OCI-LY1 (cell line): Measurements from ENCODE around the gene FOXK1.
A peak's percentile ranks its signal among the peaks of the same experiment; 100 is the strongest.
"Not testable (repeated sequence)": the region's sequence is repeated elsewhere in the genome, so short reads cannot be mapped to it uniquely, and the experiment has no call there.

Experiments used
- H2AFZ ChIP-seq: fragments of 200-600 bp; sonication (generic), shearing (Covaris generic); 2 replicates; pipeline ENCODE4 v1.6.0; 2014; ENCODE audit warnings: antibody characterized with exemption, mild to moderate bottlenecking, low read length
- H3F3A ChIP-seq: fragments of 200-600 bp; sonication (generic), shearing (Covaris generic); 2 replicates; pipeline ENCODE4 v1.6.0; 2014; ENCODE audit warnings: mild to moderate bottlenecking, antibody characterized with exemption, low read length, moderate library complexity; ENCODE audit not compliant: insufficient read depth
- H3K27ac ChIP-seq: fragments of 200-600 bp; sonication (generic); 2 replicates; pipeline ENCODE4 v1.5.1; 2014; ENCODE audit warnings: low read length, mixed run types, mild to moderate bottlenecking, low read depth; ENCODE audit not compliant: poor library complexity, severe bottlenecking
- H3K27me3 ChIP-seq: fragments of 200-600 bp; sonication (generic); 2 replicates; pipeline ENCODE4 v1.6.0; 2014; ENCODE audit warnings: antibody characterized with exemption, mild to moderate bottlenecking, low read length, moderate library complexity; ENCODE audit not compliant: insufficient read depth
- H3K36me3 ChIP-seq: fragments of 200-600 bp; sonication (generic); 2 replicates; pipeline ENCODE4 v1.6.1; 2014; ENCODE audit warnings: mild to moderate bottlenecking, antibody characterized with exemption, low read length, moderate library complexity, mixed read lengths; ENCODE audit not compliant: insufficient read depth
- H3K4me1 ChIP-seq: fragments of 200-600 bp; sonication (generic); 2 replicates; pipeline ENCODE4 v1.5.1; 2014; ENCODE audit warnings: mild to moderate bottlenecking, low read length, moderate library complexity; ENCODE audit not compliant: insufficient read depth, severe bottlenecking
- H3K4me2 ChIP-seq: fragments of 200-600 bp; sonication (generic), shearing (Covaris generic); 2 replicates; pipeline ENCODE4 v1.6.1; 2014; ENCODE audit warnings: low read length
- H3K4me3 ChIP-seq: fragments of 200-600 bp; sonication (generic); 2 replicates; pipeline ENCODE4 v1.5.1; 2014; ENCODE audit warnings: low read length, low read depth, mild to moderate bottlenecking, mixed read lengths; ENCODE audit not compliant: poor library complexity, severe bottlenecking
- H3K79me2 ChIP-seq: fragments of 200-600 bp; shearing (Covaris generic); 2 replicates; pipeline ENCODE4 v1.6.1; 2016; ENCODE audit warnings: mixed run types, low read length, mixed read lengths; ENCODE audit not compliant: insufficient read depth
- H3K9ac ChIP-seq: fragments of 200-600 bp; sonication (generic), shearing (Covaris generic); 2 replicates; pipeline ENCODE4 v1.6.1; 2014; ENCODE audit warnings: mild to moderate bottlenecking, low read length, mixed read lengths
- H3K9me2 ChIP-seq: fragments of 200-600 bp; sonication (generic), shearing (Covaris generic); 2 replicates; pipeline ENCODE4 v1.6.1; 2014; ENCODE audit warnings: low read depth, mild to moderate bottlenecking, low read length, mixed read lengths
- H3K9me3 ChIP-seq: fragments of 200-600 bp; shearing (Covaris generic); 2 replicates; pipeline ENCODE4 v1.6.1; 2014; ENCODE audit warnings: low read length, mixed read lengths
- H4K20me1 ChIP-seq: fragments of 200-600 bp; sonication (generic), shearing (Covaris generic); 2 replicates; pipeline ENCODE4 v1.6.0; 2016; ENCODE audit warnings: mild to moderate bottlenecking, low read length; ENCODE audit not compliant: insufficient read depth
- CTCF ChIP-seq: fragments of 200-600 bp; sonication (generic), shearing (Covaris generic); IDR thresholded peaks from 2 replicates; pipeline ENCODE4 v1.5.1; 2017; ENCODE audit warnings: mild to moderate bottlenecking, antibody characterized with exemption, low read length, moderate library complexity, mixed read lengths
- EZH2 ChIP-seq: fragments of 200-600 bp; sonication (generic), shearing (Covaris generic); IDR thresholded peaks from 2 replicates; pipeline ENCODE4 v1.8.0; 2017; ENCODE audit warnings: borderline replicate concordance, mixed run types, mild to moderate bottlenecking, antibody characterized with exemption, low read length, moderate library complexity, mixed read lengths

FOXK1 gene

GRCh38 chr7:4675771-4676367 lies 6.2 kb upstream of the FOXK1 start:
- H3F3A ChIP-seq, result no peaks in the 10 kb centered on the region
- H3K9ac ChIP-seq, result no peak overlapping the region

GRCh38 chr7:4677518-4677917 lies 4.6 kb upstream of the FOXK1 start:
- not testable (repeated sequence) for H3K4me1 ChIP-seq

More at GRCh38 chr7:4675771-4676367, 6.2 kb upstream of the FOXK1 start:
- H3K27me3 ChIP-seq, result peaks cover 2% of the 10 kb centered on the region; the same call in 1 of the 2 replicates
- H2AFZ ChIP-seq, result no peak overlapping the region
- no peaks in the 10 kb centered on the region for H3K4me1 ChIP-seq
- no peak overlapping the region for H3K4me3 ChIP-seq
- no peaks in the 10 kb centered on the region for H3K79me2 ChIP-seq
- peaks cover 3% of the 10 kb centered on the region; the same call in 1 of the 2 replicates for H3K9me3 ChIP-seq
- no peaks in the 10 kb centered on the region for H3K36me3 ChIP-seq
- H3K27ac ChIP-seq, result no peak overlapping the region
- TF ChIP-seq CTCF (no peak), EZH2 (no peak)
- H3K9me2 ChIP-seq, result no peaks in the 10 kb centered on the region
- H3K4me2 ChIP-seq, result no peak overlapping the region
- H4K20me1 ChIP-seq, result no peaks in the 10 kb centered on the region

GRCh38 chr7:4681218-4681851 lies 760 bp upstream of the FOXK1 start:
- Histone ChIP-seq H3F3A (no peaks in the 10 kb centered on the region), H3K36me3 (peaks cover 5% of the 10 kb centered on the region; the same call in 1 of the 2 replicates), H3K4me1 (peaks cover 27% of the 10 kb centered on the region), H3K9me3 (no peaks in the 10 kb centered on the region), H2AFZ (peak overlapping the region; percentile 96), H4K20me1 (no peaks in the 10 kb centered on the region), H3K27ac (no peak overlapping the region), H3K4me2 (peak overlapping the region; percentile 73), H3K9me2 (no peaks in the 10 kb centered on the region), H3K4me3 (peak overlapping the region; percentile 50), H3K27me3 (no peaks in the 10 kb centered on the region), H3K79me2 (peaks cover 38% of the 10 kb centered on the region), H3K9ac (peak overlapping the region; percentile 43)
- TF ChIP-seq EZH2 (no peak), CTCF (no peak)

More at GRCh38 chr7:4677518-4677917, 4.6 kb upstream of the FOXK1 start:
- H3K9me2 ChIP-seq, H4K20me1 ChIP-seq, H2AFZ ChIP-seq, H3K79me2 ChIP-seq, H3K9ac ChIP-seq, H3K4me2 ChIP-seq, H3K27ac ChIP-seq, H3K9me3 ChIP-seq, H3K36me3 ChIP-seq, H3K27me3 ChIP-seq, H3K4me3 ChIP-seq, H3F3A ChIP-seq: not testable (repeated sequence)
